Measurements from ENCODE around the gene GRIPAP1. TPM values are rescaled to one million over a fixed set of nuclear protein-coding genes. Genes with fewer than 3 reads are reported as not detected.

Gene GRIPAP1
- total RNA-seq, 4 donors from 2014 or later, result 26.8 to 67.7 (median 35.2) TPM

DNA sequence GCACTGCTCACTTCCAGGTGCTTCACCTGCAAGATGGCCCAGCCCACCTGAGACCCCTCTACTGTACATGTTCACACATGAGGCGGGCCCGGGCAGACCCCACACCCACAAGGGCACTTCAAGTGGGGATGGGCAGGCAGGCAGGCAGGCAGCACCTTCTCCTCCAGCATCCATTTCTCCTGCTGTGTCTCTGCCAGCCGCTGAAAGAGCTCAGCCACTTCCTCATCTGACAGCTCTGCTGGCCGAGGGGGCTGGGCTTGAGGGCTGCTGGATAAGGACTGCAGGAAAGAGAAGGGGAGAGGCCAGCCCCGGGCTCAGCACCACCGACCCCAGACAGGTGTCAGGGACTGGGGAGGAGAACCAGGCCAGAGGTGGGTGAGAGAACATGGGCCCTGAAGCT, 26.0 kb downstream of the GRIPAP1 start:
- no peak for DNase-seq (ENCODE audit: low spot score in 2 of 2)
- peaks cover 37% of the 10 kb centered on the region for H3K36me3 ChIP-seq
- whole genome bisulfite sequencing, result 71% methylated on average over 6 of the region's 6 CpGs
- TF ChIP-seq EP300 (IDR thresholded peaks at IDR 0.05) (no peak), POLR2A (IDR thresholded peaks at IDR 0.05) (no peak), POLR2AphosphoS5 (IDR thresholded peaks at IDR 0.05) (no peak)
- TF ChIP-seq, protein P1, sequence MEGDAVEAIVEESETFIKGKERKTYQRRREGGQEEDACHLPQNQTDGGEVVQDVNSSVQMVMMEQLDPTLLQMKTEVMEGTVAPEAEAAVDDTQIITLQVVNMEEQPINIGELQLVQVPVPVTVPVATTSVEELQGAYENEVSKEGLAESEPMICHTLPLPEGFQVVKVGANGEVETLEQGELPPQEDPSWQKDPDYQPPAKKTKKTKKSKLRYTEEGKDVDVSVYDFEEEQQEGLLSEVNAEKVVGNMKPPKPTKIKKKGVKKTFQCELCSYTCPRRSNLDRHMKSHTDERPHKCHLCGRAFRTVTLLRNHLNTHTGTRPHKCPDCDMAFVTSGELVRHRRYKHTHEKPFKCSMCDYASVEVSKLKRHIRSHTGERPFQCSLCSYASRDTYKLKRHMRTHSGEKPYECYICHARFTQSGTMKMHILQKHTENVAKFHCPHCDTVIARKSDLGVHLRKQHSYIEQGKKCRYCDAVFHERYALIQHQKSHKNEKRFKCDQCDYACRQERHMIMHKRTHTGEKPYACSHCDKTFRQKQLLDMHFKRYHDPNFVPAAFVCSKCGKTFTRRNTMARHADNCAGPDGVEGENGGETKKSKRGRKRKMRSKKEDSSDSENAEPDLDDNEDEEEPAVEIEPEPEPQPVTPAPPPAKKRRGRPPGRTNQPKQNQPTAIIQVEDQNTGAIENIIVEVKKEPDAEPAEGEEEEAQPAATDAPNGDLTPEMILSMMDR (IDR thresholded peaks at IDR 0.05), result no peak
- no peaks in the 10 kb centered on the region for H3K27me3 ChIP-seq
- no peaks in the 10 kb centered on the region for H3K9me3 ChIP-seq
- H3K27ac ChIP-seq, result no peak overlapping the region
- H3K4me1 ChIP-seq, result peaks cover 15% of the 10 kb centered on the region
- no peak overlapping the region for H3K4me3 ChIP-seq

DNA sequence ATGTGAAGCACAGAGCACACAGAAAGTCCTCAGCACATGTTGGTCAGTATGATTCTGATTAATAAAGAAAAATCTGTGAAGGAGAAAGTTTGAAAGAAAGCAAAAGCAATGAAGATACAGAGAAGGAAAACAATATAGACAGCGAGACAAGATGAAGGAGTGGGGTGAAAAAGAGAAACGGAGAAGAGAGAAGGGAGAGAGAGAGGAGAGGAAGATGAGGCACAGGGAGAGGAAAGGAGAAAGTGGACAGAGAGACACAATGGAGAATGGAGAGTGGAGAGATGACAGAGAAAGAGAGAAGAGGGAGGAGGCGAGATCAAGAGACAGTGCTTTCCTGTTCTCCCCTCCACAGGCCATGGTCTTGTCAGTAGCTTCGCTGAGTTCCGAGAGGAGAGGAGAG, 26.5 kb downstream of the GRIPAP1 start:
- Histone ChIP-seq H3K27me3 (no peaks in the 10 kb centered on the region), H3K36me3 (peaks cover 34% of the 10 kb centered on the region), H3K4me3 (no peak overlapping the region), H3K27ac (no peak overlapping the region), H3K9me3 (no peaks in the 10 kb centered on the region), H3K4me1 (peaks cover 15% of the 10 kb centered on the region)
- 84% methylated on average over 5 of the region's 5 CpGs for WGBS
- DNase-seq (ENCODE audit: low spot score in 2 of 2), result no peak
- TF ChIP-seq, protein P1 (IDR thresholded peaks at IDR 0.05), result no peak

DNA sequence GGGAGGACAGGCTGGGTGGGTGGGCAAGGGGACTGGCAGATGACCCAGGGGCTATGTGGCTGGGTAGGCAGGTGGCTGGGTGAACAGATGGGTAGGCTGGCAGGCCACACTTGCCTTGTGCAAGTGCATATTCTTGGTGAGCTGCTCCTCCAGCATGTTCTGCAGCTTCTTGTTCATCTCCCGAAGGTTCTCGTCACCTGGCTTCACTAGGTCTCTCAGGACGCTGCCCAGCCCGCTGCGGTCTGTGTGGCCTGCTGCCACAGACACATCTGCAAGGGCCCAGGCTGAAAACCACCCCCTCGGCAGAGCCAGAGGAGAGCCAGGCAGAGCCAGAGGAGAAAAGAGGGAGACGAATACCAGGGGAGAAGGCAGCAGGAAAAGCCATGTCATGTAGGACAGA, 27.0 kb downstream of the GRIPAP1 start:
- no peak for DNase-seq (ENCODE audit: low spot score in 2 of 2)
- no peaks in the 10 kb centered on the region for H3K27me3 ChIP-seq
- peaks cover 15% of the 10 kb centered on the region for H3K4me1 ChIP-seq
- no peak overlapping the region for H3K4me3 ChIP-seq
- no peaks in the 10 kb centered on the region for H3K9me3 ChIP-seq
- TF ChIP-seq POLR2A (IDR thresholded peaks at IDR 0.05) (no peak), EP300 (IDR thresholded peaks at IDR 0.05) (no peak), POLR2AphosphoS5 (IDR thresholded peaks at IDR 0.05) (no peak)
- TF ChIP-seq, protein P1 (IDR thresholded peaks at IDR 0.05), result no peak
- H3K36me3 ChIP-seq, result peaks cover 31% of the 10 kb centered on the region
- no peak overlapping the region for H3K27ac ChIP-seq
- 79% methylated on average over 7 of the region's 7 CpGs for WGBS

DNA sequence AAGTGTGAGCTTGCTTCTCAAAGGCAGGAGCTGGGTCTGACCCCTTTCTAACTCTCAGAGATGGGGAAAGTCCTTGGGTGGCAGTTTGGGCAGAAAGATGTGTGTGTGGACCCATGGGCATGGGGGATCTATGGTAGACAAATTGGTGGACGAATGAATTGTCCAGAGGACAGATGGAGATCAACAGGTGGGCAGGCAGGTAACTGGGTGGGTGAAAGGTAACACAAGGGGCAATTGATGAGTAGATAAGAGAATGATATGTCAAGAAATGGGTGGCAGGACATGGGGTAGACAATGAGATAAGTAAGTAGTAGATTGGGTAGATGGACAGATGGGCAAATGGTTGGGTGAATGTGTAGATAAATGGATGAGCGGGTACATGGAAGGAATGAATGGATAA, 27.5 kb downstream of the GRIPAP1 start:
- no peaks in the 10 kb centered on the region for H3K9me3 ChIP-seq
- H3K36me3 ChIP-seq, result peaks cover 31% of the 10 kb centered on the region
- H3K4me1 ChIP-seq, result peaks cover 15% of the 10 kb centered on the region
- TF ChIP-seq POLR2AphosphoS5 (IDR thresholded peaks at IDR 0.05) (no peak), EP300 (IDR thresholded peaks at IDR 0.05) (no peak), POLR2A (IDR thresholded peaks at IDR 0.05) (no peak)
- TF ChIP-seq, protein P1 (IDR thresholded peaks at IDR 0.05), result no peak
- no peak for DNase-seq (ENCODE audit: low spot score in 2 of 2)
- no peak overlapping the region for H3K4me3 ChIP-seq
- H3K27ac ChIP-seq, result no peak overlapping the region
- 83% methylated on average over 2 of the region's 2 CpGs for WGBS
- H3K27me3 ChIP-seq, result no peaks in the 10 kb centered on the region

DNA sequence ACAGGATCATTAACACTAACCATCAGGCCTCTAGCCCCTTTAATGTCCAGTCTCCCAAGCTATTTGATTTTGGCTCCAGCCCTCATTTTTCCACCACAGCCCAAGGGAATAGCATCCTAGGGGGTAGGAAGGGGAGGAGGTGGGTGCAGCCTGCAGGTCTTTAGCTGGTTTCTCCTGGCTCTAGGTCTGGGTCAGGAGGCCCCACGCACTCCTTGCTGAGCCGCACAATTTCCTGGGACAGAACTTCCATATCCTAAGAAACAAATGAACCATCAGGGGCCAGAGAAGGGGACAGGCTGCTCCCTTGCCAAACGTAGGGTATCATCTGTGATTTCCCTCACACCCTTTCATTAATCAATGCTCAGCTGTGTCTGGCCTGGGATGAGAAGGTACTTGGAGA, 28.0 kb downstream of the GRIPAP1 start:
- no peak for DNase-seq (ENCODE audit: low spot score in 2 of 2)
- H3K36me3 ChIP-seq, result peaks cover 31% of the 10 kb centered on the region

More for the DNA sequence above, 28.0 kb downstream of the GRIPAP1 start:
- no peaks in the 10 kb centered on the region for H3K27me3 ChIP-seq
- 92% methylated on average over 3 of the region's 3 CpGs for WGBS
- no peak overlapping the region for H3K27ac ChIP-seq
- no peak overlapping the region for H3K4me3 ChIP-seq
- TF ChIP-seq POLR2AphosphoS5 (IDR thresholded peaks at IDR 0.05) (no peak), POLR2A (IDR thresholded peaks at IDR 0.05) (no peak), EP300 (IDR thresholded peaks at IDR 0.05) (no peak)
- TF ChIP-seq, protein P1 (IDR thresholded peaks at IDR 0.05), result no peak
- H3K9me3 ChIP-seq, result no peaks in the 10 kb centered on the region
- peaks cover 15% of the 10 kb centered on the region for H3K4me1 ChIP-seq
